ENCODE results near the gene HSPB2.
"Not testable (repeated sequence)": the region's sequence is repeated elsewhere in the genome, so short reads cannot be mapped to it uniquely, and the experiment has no call there.

Gene HSPB2

GRCh38 chr11:111930472-111930871, 17.9 kb downstream of the HSPB2 start:
- DNase-seq: no peak
- Histone ChIP-seq H3K4me3 (ENCODE audit: control insufficient read depth in 1 of 7, extremely low read depth in 1 of 7, insufficient read depth in 4 of 7, low read depth in 2 of 7, low read length in 6 of 7) (no peak overlapping the region), H3K4me1 (ENCODE audit: control extremely low read depth in 1 of 4, control insufficient read depth in 4 of 4, insufficient read depth in 4 of 4, low read length in 3 of 4) (peaks cover 0 to 17% (median 11%) of the 10 kb centered on the region in 4 experiments), H3K36me3 (ENCODE audit: control insufficient read depth in 4 of 4, insufficient read depth in 4 of 4, low read length in 3 of 4) (no peaks in the 10 kb centered on the region), H3K27ac (ENCODE audit: insufficient read depth in 1 of 2, low read depth in 1 of 2, low read length in 2 of 2, poor library complexity in 1 of 2, severe bottlenecking in 2 of 2) (no peak overlapping the region), H3K9me3 (ENCODE audit: control extremely low read depth in 1 of 5, control insufficient read depth in 4 of 5, insufficient read depth in 2 of 5, low read depth in 1 of 5, low read length in 4 of 5) (no peaks in the 10 kb centered on the region), H3K27me3 (replicated peaks in 2 of 5; ENCODE audit: control insufficient read depth in 4 of 5, insufficient read depth in 5 of 5, low read length in 4 of 5) (no peaks in the 10 kb centered on the region)
- ChIA-PET CTCF (interaction anchor here (0.6 to 13.7 kb wide), 8 partner anchors 9 to 67 kb away, joined by 3 to 248 read pairs (median 5); no protein-coding TSS in a partner anchor), POLR2A (no interaction called here)
- no CpG with 5 or more reads among the region's 4 CpGs for WGBS (ENCODE audit: insufficient coverage)

GRCh38 chr11:111932611-111932950, 20.0 kb downstream of the HSPB2 start:
- H3K4me3 ChIP-seq (ENCODE audit: control insufficient read depth in 1 of 7, extremely low read depth in 1 of 7, insufficient read depth in 4 of 7, low read depth in 2 of 7, low read length in 6 of 7): no peak overlapping the region
- POLR2A ChIA-PET: no interaction called here
- H3K9me3 ChIP-seq (ENCODE audit: control extremely low read depth in 1 of 5, control insufficient read depth in 4 of 5, insufficient read depth in 2 of 5, low read depth in 1 of 5, low read length in 4 of 5): no peaks in the 10 kb centered on the region
- no peaks in the 10 kb centered on the region for H3K36me3 ChIP-seq (ENCODE audit: control insufficient read depth in 4 of 4, insufficient read depth in 4 of 4, low read length in 3 of 4)
- DNase-seq: no peak
- H3K27me3 ChIP-seq (replicated peaks in 2 of 5; ENCODE audit: control insufficient read depth in 4 of 5, insufficient read depth in 5 of 5, low read length in 4 of 5): no peaks in the 10 kb centered on the region
- H3K27ac ChIP-seq (ENCODE audit: insufficient read depth in 1 of 2, low read depth in 1 of 2, low read length in 2 of 2, poor library complexity in 1 of 2, severe bottlenecking in 2 of 2): no peak overlapping the region
- CTCF ChIA-PET: interaction anchor here (1.0 to 13.7 kb wide), 3 partner anchors 49 to 350 kb away, joined by 6 to 248 read pairs (median 7); no protein-coding TSS in a partner anchor
- 100% methylated on average over 1 of the region's 2 CpGs for WGBS (ENCODE audit: insufficient coverage)
- peaks cover 6 to 23% (median 19%) of the 10 kb centered on the region in 4 experiments for H3K4me1 ChIP-seq (ENCODE audit: control extremely low read depth in 1 of 4, control insufficient read depth in 4 of 4, insufficient read depth in 4 of 4, low read length in 3 of 4)

GRCh38 chr11:111933176-111933575, 20.6 kb downstream of the HSPB2 start:
- WGBS (ENCODE audit: insufficient coverage): 96% methylated on average over 12 of the region's 14 CpGs
- H3K4me3 ChIP-seq (ENCODE audit: control insufficient read depth in 1 of 7, extremely low read depth in 1 of 7, insufficient read depth in 4 of 7, low read depth in 2 of 7, low read length in 6 of 7); POLR2A ChIA-PET; DNase-seq; H3K27ac ChIP-seq (ENCODE audit: insufficient read depth in 1 of 2, low read depth in 1 of 2, low read length in 2 of 2, poor library complexity in 1 of 2, severe bottlenecking in 2 of 2); H3K27me3 ChIP-seq (replicated peaks in 2 of 5; ENCODE audit: control insufficient read depth in 4 of 5, insufficient read depth in 5 of 5, low read length in 4 of 5); H3K36me3 ChIP-seq (ENCODE audit: control insufficient read depth in 4 of 4, insufficient read depth in 4 of 4, low read length in 3 of 4); H3K9me3 ChIP-seq (ENCODE audit: control extremely low read depth in 1 of 5, control insufficient read depth in 4 of 5, insufficient read depth in 2 of 5, low read depth in 1 of 5, low read length in 4 of 5): not testable (repeated sequence)
- CTCF ChIA-PET: interaction anchor here (1.2 to 13.7 kb wide), 2 partner anchors 12 to 49 kb away, joined by 4 to 248 read pairs; no protein-coding TSS in a partner anchor
- H3K4me1 ChIP-seq (ENCODE audit: control extremely low read depth in 1 of 4, control insufficient read depth in 4 of 4, insufficient read depth in 4 of 4, low read length in 3 of 4): peaks cover 6 to 28% (median 24%) of the 10 kb centered on the region in 4 experiments

GRCh38 chr11:111933872-111934271, 21.3 kb downstream of the HSPB2 start:
- ChIA-PET POLR2A (no interaction called here), CTCF (interaction anchor here (0.6 to 13.7 kb wide), 9 partner anchors 10 to 89 kb away, joined by 3 to 248 read pairs (median 4); partner anchors contain the start of gene ALG9)
- WGBS (ENCODE audit: insufficient coverage): no CpG with 5 or more reads among the region's 1 CpG
- no peak for DNase-seq
- H3K4me3 ChIP-seq (ENCODE audit: control insufficient read depth in 1 of 7, extremely low read depth in 1 of 7, insufficient read depth in 4 of 7, low read depth in 2 of 7, low read length in 6 of 7): no peak overlapping the region
- H3K27ac ChIP-seq (ENCODE audit: insufficient read depth in 1 of 2, low read depth in 1 of 2, low read length in 2 of 2, poor library complexity in 1 of 2, severe bottlenecking in 2 of 2): no peak overlapping the region
- H3K27me3 ChIP-seq (replicated peaks in 2 of 5; ENCODE audit: control insufficient read depth in 4 of 5, insufficient read depth in 5 of 5, low read length in 4 of 5): no peaks in the 10 kb centered on the region
- peaks cover 6 to 34% (median 31%) of the 10 kb centered on the region in 4 experiments for H3K4me1 ChIP-seq (ENCODE audit: control extremely low read depth in 1 of 4, control insufficient read depth in 4 of 4, insufficient read depth in 4 of 4, low read length in 3 of 4)
- no peaks in the 10 kb centered on the region for H3K36me3 ChIP-seq (ENCODE audit: control insufficient read depth in 4 of 4, insufficient read depth in 4 of 4, low read length in 3 of 4)
- no peaks in the 10 kb centered on the region for H3K9me3 ChIP-seq (ENCODE audit: control extremely low read depth in 1 of 5, control insufficient read depth in 4 of 5, insufficient read depth in 2 of 5, low read depth in 1 of 5, low read length in 4 of 5)

GRCh38 chr11:111934306-111934705, 21.8 kb downstream of the HSPB2 start:
- ChIA-PET POLR2A (no interaction called here), CTCF (interaction anchor here (0.6 to 13.7 kb wide), 9 partner anchors 10 to 89 kb away, joined by 3 to 248 read pairs (median 4); partner anchors contain the start of gene ALG9)
- H3K9me3 ChIP-seq (ENCODE audit: control extremely low read depth in 1 of 5, control insufficient read depth in 4 of 5, insufficient read depth in 2 of 5, low read depth in 1 of 5, low read length in 4 of 5): no peaks in the 10 kb centered on the region
- no peak overlapping the region for H3K4me3 ChIP-seq (ENCODE audit: control insufficient read depth in 1 of 7, extremely low read depth in 1 of 7, insufficient read depth in 4 of 7, low read depth in 2 of 7, low read length in 6 of 7)
- H3K27me3 ChIP-seq (replicated peaks in 2 of 5; ENCODE audit: control insufficient read depth in 4 of 5, insufficient read depth in 5 of 5, low read length in 4 of 5): no peaks in the 10 kb centered on the region
- no peaks in the 10 kb centered on the region for H3K36me3 ChIP-seq (ENCODE audit: control insufficient read depth in 4 of 4, insufficient read depth in 4 of 4, low read length in 3 of 4)
- WGBS (ENCODE audit: insufficient coverage): 100% methylated on average over 1 of the region's 1 CpG
- H3K27ac ChIP-seq (ENCODE audit: insufficient read depth in 1 of 2, low read depth in 1 of 2, low read length in 2 of 2, poor library complexity in 1 of 2, severe bottlenecking in 2 of 2): no peak overlapping the region
- no peak for DNase-seq
- H3K4me1 ChIP-seq (ENCODE audit: control extremely low read depth in 1 of 4, control insufficient read depth in 4 of 4, insufficient read depth in 4 of 4, low read length in 3 of 4): peaks cover 6 to 38% (median 33%) of the 10 kb centered on the region in 4 experiments

- peaks cover 6 to 45% (median 34%) of the 10 kb centered on the region in 4 experiments for H3K4me1 ChIP-seq (ENCODE audit: control extremely low read depth in 1 of 4, control insufficient read depth in 4 of 4, insufficient read depth in 4 of 4, low read length in 3 of 4)
- H3K36me3 ChIP-seq (ENCODE audit: control insufficient read depth in 4 of 4, insufficient read depth in 4 of 4, low read length in 3 of 4): no peaks in the 10 kb centered on the region
- H3K4me3 ChIP-seq (ENCODE audit: control insufficient read depth in 1 of 7, extremely low read depth in 1 of 7, insufficient read depth in 4 of 7, low read depth in 2 of 7, low read length in 6 of 7): peak overlapping the region in 1 of 7 experiments; percentile 89
- ChIA-PET POLR2A (no interaction called here), CTCF (interaction anchor here (0.9 to 13.7 kb wide), 10 partner anchors 8 to 506 kb away, joined by 3 to 248 read pairs (median 5); partner anchors contain the start of gene ALG9)
- WGBS (ENCODE audit: insufficient coverage): 97% methylated on average over 4 of the region's 4 CpGs
- no peaks in the 10 kb centered on the region for H3K9me3 ChIP-seq (ENCODE audit: control extremely low read depth in 1 of 5, control insufficient read depth in 4 of 5, insufficient read depth in 2 of 5, low read depth in 1 of 5, low read length in 4 of 5)
- no peaks in the 10 kb centered on the region for H3K27me3 ChIP-seq (replicated peaks in 2 of 5; ENCODE audit: control insufficient read depth in 4 of 5, insufficient read depth in 5 of 5, low read length in 4 of 5)
- no peak for DNase-seq
- H3K27ac ChIP-seq (ENCODE audit: insufficient read depth in 1 of 2, low read depth in 1 of 2, low read length in 2 of 2, poor library complexity in 1 of 2, severe bottlenecking in 2 of 2): peak overlapping the region in 1 of 2 experiments; percentile 2
Measured at GRCh38 chr11:111935317-111936039, 22.9 kb downstream of the HSPB2 start.

GRCh38 chr11:111936040-111936540, 23.6 kb downstream of the HSPB2 start:
- POLR2A ChIA-PET: interaction anchor here (0.7 kb wide), 1 partner anchor 56 kb away, joined by 3 read pairs; no protein-coding TSS in a partner anchor
- H3K36me3 ChIP-seq (ENCODE audit: control insufficient read depth in 4 of 4, insufficient read depth in 4 of 4, low read length in 3 of 4): no peaks in the 10 kb centered on the region
- CTCF ChIA-PET: interaction anchor here (0.9 to 13.7 kb wide), 8 partner anchors 8 to 346 kb away, joined by 3 to 248 read pairs (median 6); partner anchors contain the start of gene ALG9
- 100% methylated on average over 1 of the region's 3 CpGs for WGBS (ENCODE audit: insufficient coverage)
- no peaks in the 10 kb centered on the region for H3K27me3 ChIP-seq (replicated peaks in 2 of 5; ENCODE audit: control insufficient read depth in 4 of 5, insufficient read depth in 5 of 5, low read length in 4 of 5)
- peak in 1 of 3 donors; percentile 24 for DNase-seq
- peaks cover 6 to 50% (median 34%) of the 10 kb centered on the region in 4 experiments for H3K4me1 ChIP-seq (ENCODE audit: control extremely low read depth in 1 of 4, control insufficient read depth in 4 of 4, insufficient read depth in 4 of 4, low read length in 3 of 4)
- peak overlapping the region in 6 of 7 experiments; percentile 70 to 89 (median 80) for H3K4me3 ChIP-seq (ENCODE audit: control insufficient read depth in 1 of 7, extremely low read depth in 1 of 7, insufficient read depth in 4 of 7, low read depth in 2 of 7, low read length in 6 of 7)
- no peaks in the 10 kb centered on the region for H3K9me3 ChIP-seq (ENCODE audit: control extremely low read depth in 1 of 5, control insufficient read depth in 4 of 5, insufficient read depth in 2 of 5, low read depth in 1 of 5, low read length in 4 of 5)
- peak overlapping the region in 1 of 2 experiments; percentile 2 for H3K27ac ChIP-seq (ENCODE audit: insufficient read depth in 1 of 2, low read depth in 1 of 2, low read length in 2 of 2, poor library complexity in 1 of 2, severe bottlenecking in 2 of 2)
